Testis (tissue), 2 donors: ENCODE results near the gene CCNF.

Experiments used
- CTCF ChIP-seq, 3 experiments: fragments of 450-650 bp in 2 of 3; fragments of 200-600 bp in 1 of 3; sonication (generic) in 1 of 3; IDR thresholded peaks; one replicate each; pipeline ENCODE4 v1.5.1; 2016 to 2019; ENCODE audit warnings: antibody characterized with exemption in 3 of 3, mild to moderate bottlenecking in 2 of 3, moderate library complexity in 1 of 3
- POLR2A ChIP-seq: fragments of 450-650 bp; IDR thresholded peaks from one replicate; pipeline ENCODE4 v1.6.1; 2017; ENCODE audit warnings: antibody characterized with exemption, mild to moderate bottlenecking, moderate library complexity

- TF ChIP-seq CTCF (IDR thresholded peaks at IDR 0.05): no peak
- no peak for TF ChIP-seq POLR2A
These were observed 78.4 kb downstream of the CCNF start for GRCh38 chr16:2507665-2508064.
